HG03354 (cell line): ENCODE data around the gene FUT1.
"Not testable (repeated sequence)": the region's sequence is repeated elsewhere in the genome, so short reads cannot be mapped to it uniquely, and the experiment has no call there.

Source experiments
- ATAC-seq: cut with Tn5 transposase; IDR thresholded peaks from one replicate; pipeline ENCODE4 v1.9.1; 2021; ENCODE audit warnings: mild to moderate bottlenecking; ENCODE audit not compliant: unreplicated experiment, poor library complexity, severe bottlenecking

Gene FUT1

GRCh38 chr19:48752496-48753365 is at the start of gene FUT1:
FUT1 (minus strand) TSS chr19:48752641; CDS start chr19:48751281, 1,360 bp downstream.
- ATAC-seq: no peak

- ATAC-seq: no peak
Observed at GRCh38 chr19:48799358-48800300, 47.2 kb upstream of the FUT1 start.

GRCh38 chr19:48798937-48799336 is 46.5 kb upstream of the FUT1 start:
- ATAC-seq: no peak

- ATAC-seq: no peak
Observed at GRCh38 chr19:48797103-48797502, 44.7 kb upstream of the FUT1 start.

GRCh38 chr19:48796298-48797083 is 44.0 kb upstream of the FUT1 start:
- ATAC-seq: no peak

- no peak for ATAC-seq
Observed at GRCh38 chr19:48795685-48796070, 43.2 kb upstream of the FUT1 start.

- peak; percentile 89 for ATAC-seq
Observed at GRCh38 chr19:48795055-48795684, 42.7 kb upstream of the FUT1 start.

GRCh38 chr19:48794291-48794690 is 41.9 kb upstream of the FUT1 start:
- no peak for ATAC-seq

GRCh38 chr19:48793271-48793670 is 40.8 kb upstream of the FUT1 start:
- no peak for ATAC-seq

GRCh38 chr19:48787331-48787730 is 34.9 kb upstream of the FUT1 start:
- not testable (repeated sequence) for ATAC-seq

- ATAC-seq: not testable (repeated sequence)
Observed at GRCh38 chr19:48786422-48786821, 34.0 kb upstream of the FUT1 start.

- no peak for ATAC-seq
Observed at GRCh38 chr19:48784527-48784926, 32.1 kb upstream of the FUT1 start.

- ATAC-seq: no peak
Observed at GRCh38 chr19:48780631-48781391, 28.4 kb upstream of the FUT1 start.

- ATAC-seq: no peak
Observed at GRCh38 chr19:48779636-48780035, 27.2 kb upstream of the FUT1 start.

GRCh38 chr19:48777720-48778119 is 25.3 kb upstream of the FUT1 start:
- no peak for ATAC-seq

- no peak for ATAC-seq
Observed at GRCh38 chr19:48777139-48777538, 24.7 kb upstream of the FUT1 start.

GRCh38 chr19:48772503-48772953 is 20.1 kb upstream of the FUT1 start:
- no peak for ATAC-seq

GRCh38 chr19:48770734-48771472 is 18.5 kb upstream of the FUT1 start:
- ATAC-seq: no peak
